GM21515 (cell line): ENCODE measurements around the gene ABLIM1.

Experiments
- ATAC-seq: cut with Tn5 transposase; IDR thresholded peaks from one replicate; pipeline ENCODE4 v1.9.1; 2021; ENCODE audit not compliant: unreplicated experiment

Gene ABLIM1

GRCh38 chr10:114471906-114472876 is 185.9 kb downstream of the ABLIM1 start:
- no peak for ATAC-seq

GRCh38 chr10:114470956-114471905 is 186.8 kb downstream of the ABLIM1 start:
- peak; percentile 88 for ATAC-seq

GRCh38 chr10:114470361-114470760 is 187.7 kb downstream of the ABLIM1 start:
- ATAC-seq = no peak

- ATAC-seq = peak; percentile 63
Measured at GRCh38 chr10:114458955-114459354, 199.1 kb downstream of the ABLIM1 start.

GRCh38 chr10:114458216-114458920 is 199.7 kb downstream of the ABLIM1 start:
- ATAC-seq = no peak

- ATAC-seq = no peak
Measured at GRCh38 chr10:114453576-114453975, 204.5 kb downstream of the ABLIM1 start.

GRCh38 chr10:114448897-114449296 is 209.2 kb downstream of the ABLIM1 start:
- ATAC-seq = no peak

- no peak for ATAC-seq
Measured at GRCh38 chr10:114445332-114445731, 212.7 kb downstream of the ABLIM1 start.

- ATAC-seq = no peak
Measured at GRCh38 chr10:114444819-114445218, 213.3 kb downstream of the ABLIM1 start.

GRCh38 chr10:114442091-114442630 is 215.9 kb downstream of the ABLIM1 start:
- no peak for ATAC-seq

- ATAC-seq = no peak
Measured at GRCh38 chr10:114441107-114441506, 217.0 kb downstream of the ABLIM1 start.

- no peak for ATAC-seq
Measured at GRCh38 chr10:114437473-114438292, 220.4 kb downstream of the ABLIM1 start.

GRCh38 chr10:114436941-114437340 is 221.1 kb downstream of the ABLIM1 start:
- ATAC-seq = no peak

GRCh38 chr10:114432566-114433093 is 225.4 kb downstream of the ABLIM1 start:
- ATAC-seq = no peak

- ATAC-seq = no peak
Measured at GRCh38 chr10:114431414-114432135, 226.5 kb downstream of the ABLIM1 start.

GRCh38 chr10:114430688-114431413 is 227.2 kb downstream of the ABLIM1 start:
- no peak for ATAC-seq

GRCh38 chr10:114429581-114430335 is 228.3 kb downstream of the ABLIM1 start:
- ATAC-seq = no peak
